K562 (cell line): ENCODE data around the gene SFXN3. TPM values are rescaled to one million over a fixed set of nuclear protein-coding genes. Genes with fewer than 3 reads are reported as not detected.
A peak's percentile ranks its signal among the peaks of the same experiment; 100 is the strongest.

Source experiments
- CBFA2T3 ChIP-seq: fragments of 450-650 bp; IDR thresholded peaks from 2 replicates; pipeline ENCODE4 v1.6.1; 2017
- DPF2 ChIP-seq: fragments of 450-650 bp; IDR thresholded peaks from 2 replicates; pipeline ENCODE4 v1.6.1; 2016
- GABPA ChIP-seq: fragments of 200-800 bp; sonication (Bioruptor generic); conservative IDR thresholded peaks from 2 replicates; pipeline ENCODE4 v1.6.1; 2016; ENCODE audit warnings: low read depth, missing genetic modification characterization, missing compliant biosample characterization
- POLR2A ChIP-seq: fragments of 450-650 bp; conservative IDR thresholded peaks from 2 replicates; pipeline ENCODE4 v1.6.1; 2016
- POLR2G ChIP-seq: fragments of 200-400 bp; formaldehyde crosslinking; IDR thresholded peaks from 2 replicates; pipeline ENCODE4 v1.6.1; 2017; ENCODE audit warnings: low read depth, mild to moderate bottlenecking, antibody characterized with exemption, low read length, moderate library complexity
- PREB ChIP-seq: sonication (generic); formaldehyde crosslinking; IDR thresholded peaks from 2 replicates; pipeline ENCODE4 v1.8.1; 2023; ENCODE audit warnings: mild to moderate bottlenecking, missing genetic modification reagents
- RAD51 ChIP-seq: fragments of 450-650 bp; IDR thresholded peaks from 2 replicates; pipeline ENCODE4 v1.7.1; 2016; ENCODE audit warnings: low read depth, mild to moderate bottlenecking, borderline replicate concordance
- RBFOX2 ChIP-seq: fragments of 200-400 bp; formaldehyde crosslinking; IDR thresholded peaks from 2 replicates; pipeline ENCODE4 v1.6.1; 2017; ENCODE audit warnings: low read depth, mild to moderate bottlenecking, low read length, moderate library complexity
- SMAD1 ChIP-seq: fragments of 150-350 bp; IDR thresholded peaks from 2 replicates; pipeline ENCODE4 v1.6.1; 2014; ENCODE audit warnings: low read length, low read depth; ENCODE audit not compliant: partially characterized antibody
- TAF1 ChIP-seq: IDR thresholded peaks from 2 replicates; pipeline ENCODE4 v1.6.1; 2011; ENCODE audit warnings: mild to moderate bottlenecking, low read length, moderate library complexity; ENCODE audit not compliant: insufficient read depth, control insufficient read depth, severe bottlenecking; ENCODE audit errors: extremely low read depth
- TFE3 ChIP-seq: fragments of 450-650 bp; formaldehyde crosslinking; IDR thresholded peaks from 2 replicates; pipeline ENCODE4 v1.4.0; 2020; ENCODE audit warnings: mild to moderate bottlenecking, mixed read lengths
- YY1 ChIP-seq, 3 experiments: IDR thresholded peaks; 2 replicates each; pipeline ENCODE4 v1.6.1; 2011; ENCODE audit warnings: low read length in 2 of 3, mild to moderate bottlenecking in 2 of 3, moderate library complexity in 2 of 3, borderline replicate concordance in 1 of 3, control low read depth in 1 of 3, low read depth in 1 of 3; ENCODE audit not compliant: insufficient read depth in 3 of 3, insufficient replicate concordance in 2 of 3, control insufficient read depth in 1 of 3, insufficient read length in 1 of 3; ENCODE audit errors: extremely low read depth in 1 of 3
- ZFPM2 ChIP-seq: fragments of 250-450 bp; sonication (Bioruptor Pico); IDR thresholded peaks from 2 replicates; pipeline ENCODE4 v1.5.1; 2022; ENCODE audit warnings: mild to moderate bottlenecking
- ZNF316 ChIP-seq: fragments of 450-650 bp; IDR thresholded peaks from 2 replicates; pipeline ENCODE4 v1.6.1; 2016
- ZNF41 ChIP-seq: fragments of 250-450 bp; sonication (Bioruptor Pico); conservative IDR thresholded peaks from 2 replicates; pipeline ENCODE4 v1.4.0; 2020; ENCODE audit warnings: mild to moderate bottlenecking
- ZNF518B ChIP-seq: fragments of 250-450 bp; sonication (Bioruptor Pico); IDR thresholded peaks from 2 replicates; pipeline ENCODE4 v1.5.0; 2021; ENCODE audit warnings: mild to moderate bottlenecking, moderate library complexity
- ZNF592 ChIP-seq: fragments of 450-650 bp; IDR thresholded peaks from 2 replicates; pipeline ENCODE4 v1.6.1; 2017; ENCODE audit warnings: antibody characterized with exemption, mild to moderate bottlenecking
- polyA plus RNA-seq, 8 experiments: library from polyadenylated mRNA; depleted of rRNA in 4 of 8; stranded (reverse) in 5 of 8; unstranded in 3 of 8; fragments of >200 nt; fragmentation: Nextera tagmentation in 2 of 8; fragmentation: Illumina TruSeq in 1 of 8; extraction: Ambion mirVana in 2 of 8; extraction: Trizol in 1 of 8; gene quantifications; 2 replicates each; pipeline versions ENCODE4 v1.2.1 to v1.2.3, GENCODE V29; 2011 to 2014; ENCODE audit warnings: inconsistent platforms in 1 of 8, missing spikeins in 1 of 8
- total RNA-seq, 7 experiments: library from RNA; depleted of rRNA in 6 of 7; stranded (reverse); fragments of >200 nt in 6 of 7; fragmentation: Illumina TruSeq in 2 of 7; extraction: Trizol in 2 of 7; gene quantifications; 2 replicates each; pipeline versions ENCODE4 v1.2.1 to v1.2.3, GENCODE V29; 2011 to 2021; ENCODE audit warnings: low replicate concordance in 1 of 7

SFXN3 gene
- total and polyA plus RNA-seq, 9 of the 15 experiments (the other 6 are each of a cell fraction or from before 2014, with no cell fraction given), result 0.24 to 4.6 (median 0.86) TPM

GRCh38 chr10:101042667-101043362, 11.8 kb downstream of the SFXN3 start (continued):
- TF ChIP-seq ZNF518B, result no peak
- no peak for TF ChIP-seq PREB
- peak; percentile 79 for TF ChIP-seq GABPA
- 0 out of 2 replicates have a peak, but pooled peaks have one; percentile 33 for TF ChIP-seq ZNF592
- TF ChIP-seq TAF1, result peak; percentile 49
- TF ChIP-seq CBFA2T3, result no peak
- TF ChIP-seq SMAD1, result no peak
- TF ChIP-seq RAD51, result no peak
- TF ChIP-seq TFE3, result no peak
- peak; percentile 72 for TF ChIP-seq RBFOX2
- no peak for TF ChIP-seq ZNF41
- TF ChIP-seq YY1 (IDR thresholded peaks at IDR 0.05; ENCODE audit: borderline replicate concordance in 1 of 3, control insufficient read depth in 1 of 3, extremely low read depth in 1 of 3, insufficient read depth in 3 of 3, insufficient read length in 1 of 3, insufficient replicate concordance in 2 of 3, low read depth in 1 of 3, low read length in 2 of 3), result no peak
- TF ChIP-seq ZNF316, result no peak
- no peak for TF ChIP-seq ZFPM2 (CRISPR knock-in tag)
- TF ChIP-seq POLR2A, result peak; percentile 82
- peak; percentile 71 for TF ChIP-seq POLR2G
- TF ChIP-seq DPF2, result 0 out of 2 replicates have a peak, but pooled peaks have one; percentile 9
